Uterus (tissue), 4 donors: Measurements from ENCODE around the gene PGC. TPM values are rescaled to one million over a fixed set of nuclear protein-coding genes. Genes with fewer than 3 reads are reported as not detected.

ENCODE experiments used
- DNase-seq, 2 donors: peaks; one replicate each; pipeline ENCODE4 v3.0.0-alpha.2; 2019 to 2020
- H3K27ac ChIP-seq, 2 donors: fragments of 200-600 bp; sonication (generic); 1 replicate in 1 of 2; 2 replicates in 1 of 2; pipeline ENCODE4 v1.5.1; 2016 to 2018
- H3K27me3 ChIP-seq, 2 donors: fragments of 200-600 bp; sonication (generic); one replicate each; pipeline ENCODE4 v1.5.1; 2018 to 2019; ENCODE audit warnings: control low read depth in 1 of 2
- H3K36me3 ChIP-seq, 2 donors: fragments of 200-600 bp; sonication (generic); one replicate each; pipeline ENCODE4 v1.5.1; 2019; ENCODE audit warnings: control low read depth in 1 of 2
- H3K4me1 ChIP-seq, 2 donors: fragments of 200-600 bp; sonication (generic); one replicate each; pipeline ENCODE4 v1.5.1; 2018 to 2019; ENCODE audit warnings: control low read depth in 1 of 2
- H3K4me3 ChIP-seq, 2 donors: fragments of 200-600 bp; sonication (generic); 1 replicate in 1 of 2; 2 replicates in 1 of 2; pipeline ENCODE4 v1.5.1; 2018 to 2019; ENCODE audit warnings: mild to moderate bottlenecking in 1 of 2
- H3K9me3 ChIP-seq, 2 donors: fragments of 200-600 bp; sonication (generic); one replicate each; pipeline ENCODE4 v1.5.1; 2019; ENCODE audit warnings: control low read depth in 1 of 2
- CTCF ChIP-seq, 4 experiments: fragments of 200-600 bp in 2 of 4; fragments of 450-650 bp in 2 of 4; sonication (generic) in 2 of 4; IDR thresholded peaks; one replicate each; pipeline ENCODE4 v1.5.1; 2016 to 2019; ENCODE audit warnings: antibody characterized with exemption in 4 of 4, mild to moderate bottlenecking in 2 of 4, moderate library complexity in 1 of 4
- POLR2A ChIP-seq, 2 donors: fragments of 450-650 bp; IDR thresholded peaks; one replicate each; pipeline ENCODE4 v1.6.1; 2016; ENCODE audit warnings: antibody characterized with exemption in 2 of 2, mild to moderate bottlenecking in 1 of 2, moderate library complexity in 1 of 2
- intact Hi-C: fragments of 100-400 bp; cut with DNase I; formaldehyde crosslinking; loops from one replicate; pipeline ENCODE4 v1.15.1; 2023; ENCODE audit warnings: low total_unique reads
- total RNA-seq, 4 donors: library from RNA; depleted of rRNA in 3 of 4; stranded (reverse); fragments of >200 nt in 3 of 4; gene quantifications; one replicate each; pipeline versions ENCODE4 v1.1.0 to v1.2.4, GENCODE V29; 2014 to 2023
- donor health status: DM: yes; HTN: yes; CAD: no.

PGC gene
- total RNA-seq, 4 donors from 2014 or later = 0.91 to 2.1 TPM; not detected in 2

DNA sequence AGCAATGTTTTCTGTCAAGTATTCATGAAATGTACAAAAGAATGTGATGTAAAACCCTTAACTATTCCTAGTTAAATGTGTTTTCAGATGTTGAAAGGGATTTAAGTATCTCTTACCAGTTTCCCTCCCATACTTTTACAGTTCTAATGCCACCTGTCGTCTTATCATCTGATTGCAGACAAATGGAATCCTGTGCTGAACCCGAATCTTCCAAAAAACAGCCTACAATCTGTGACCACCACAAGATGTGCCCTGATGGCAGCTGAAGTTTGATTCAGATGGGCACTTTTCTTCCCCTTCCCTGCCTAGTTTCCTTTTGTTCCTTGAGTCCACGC, 42.2 kb upstream of the PGC start:
- H3K36me3 ChIP-seq = no peaks in the 10 kb centered on the region
- H3K4me1 ChIP-seq = peaks cover 0 to 12% of the 10 kb centered on the region in 2 donors
- DNase-seq = no peak
- no peak overlapping the region for H3K27ac ChIP-seq
- intact Hi-C loops = loop anchor here (5.0 to 10.0 kb wide), 2 partner anchors 135 to 258 kb away; partner anchors contain the start of genes BYSL and MED20
- TF ChIP-seq POLR2A (IDR thresholded peaks at IDR 0.05) (no peak), CTCF (IDR thresholded peaks at IDR 0.05) (no peak)
- no peak overlapping the region for H3K4me3 ChIP-seq
- no peaks in the 10 kb centered on the region for H3K9me3 ChIP-seq
- no peaks in the 10 kb centered on the region for H3K27me3 ChIP-seq

- Histone ChIP-seq H3K27me3 (no peaks in the 10 kb centered on the region), H3K27ac (peak within 1 kb of the TSS; percentile 84 to 97), H3K36me3 (no peaks in the 10 kb centered on the region), H3K4me1 (peaks cover 0 to 12% of the 10 kb centered on the region in 2 donors), H3K9me3 (no peaks in the 10 kb centered on the region), H3K4me3 (peak within 1 kb of the TSS; percentile 82)
- intact Hi-C loops = loop anchor here (5.0 to 10.0 kb wide), 2 partner anchors 137 to 260 kb away; partner anchors contain the start of genes BYSL and MED20
- peak; percentile 94 to 97 for DNase-seq
- TF ChIP-seq POLR2A (IDR thresholded peaks at IDR 0.05) (peak; percentile 68 to 84), CTCF (IDR thresholded peaks at IDR 0.05) (peak; percentile 82 to 96 (median 90))
These were observed 40.2 kb upstream of the PGC start, which contains the start of gene TOMM6 for GRCh38 chr6:41787219-41787917. Gene TOMM6, plus strand, starts transcription at chr6:41787694. Its CDS starts 4 bp downstream, at chr6:41787698.

GRCh38 chr6:41786451-41787218, 39.4 kb upstream of the PGC start:
- H3K36me3 ChIP-seq = no peaks in the 10 kb centered on the region
- DNase-seq = peak; percentile 83 to 92
- intact Hi-C loops = loop anchor here (5.0 to 10.0 kb wide), 2 partner anchors 138 to 261 kb away; partner anchors contain the start of genes BYSL and MED20

DNA sequence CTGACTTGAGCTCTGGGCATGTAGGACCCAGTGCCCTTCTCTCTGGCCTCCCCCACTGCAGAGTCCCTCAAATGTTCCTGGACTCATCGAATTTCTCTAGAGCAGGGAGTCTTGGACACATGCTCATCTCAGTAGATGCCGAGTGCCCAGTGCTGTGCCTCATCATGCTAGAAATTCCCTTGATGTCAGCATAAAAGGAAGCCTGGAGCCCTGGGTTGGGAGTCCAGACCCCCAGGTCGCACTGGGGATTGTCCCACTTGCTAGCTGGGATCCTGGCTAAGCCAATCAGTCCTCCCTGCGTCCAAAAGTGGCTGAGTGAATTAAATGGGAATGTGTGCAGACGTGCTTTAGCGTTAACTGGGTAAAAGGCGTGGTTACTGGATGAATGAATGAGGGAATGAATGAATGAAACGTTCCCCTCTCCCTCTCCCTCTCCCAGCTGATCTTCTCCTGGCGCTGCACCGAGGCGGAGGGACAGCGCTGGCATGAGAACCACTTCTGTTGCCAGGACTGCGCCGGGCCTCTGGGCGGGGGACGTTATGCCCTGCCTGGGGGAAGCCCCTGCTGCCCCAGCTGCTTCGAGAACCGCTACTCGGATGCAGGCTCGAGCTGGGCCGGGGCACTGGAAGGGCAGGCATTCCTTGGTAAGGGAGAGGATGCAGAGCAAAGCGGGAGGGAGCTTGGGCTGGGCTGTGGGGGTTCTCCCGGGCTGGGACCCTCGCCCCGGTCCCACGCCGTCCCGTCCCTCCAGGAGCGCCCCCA, 38.7 kb upstream of the PGC start:
- Histone ChIP-seq H3K27ac (peak overlapping the region; percentile 84 to 97), H3K9me3 (no peaks in the 10 kb centered on the region), H3K36me3 (no peaks in the 10 kb centered on the region), H3K4me3 (peak overlapping the region; percentile 82), H3K4me1 (peaks cover 0 to 16% of the 10 kb centered on the region in 2 donors), H3K27me3 (no peaks in the 10 kb centered on the region)
- DNase-seq = no peak
- intact Hi-C loops = loop anchor here (5.0 to 10.0 kb wide), 2 partner anchors 139 to 261 kb away; partner anchors contain the start of genes BYSL and MED20
- TF ChIP-seq CTCF (IDR thresholded peaks at IDR 0.05) = no peak

More at GRCh38 chr6:41786451-41787218, 39.4 kb upstream of the PGC start:
- Histone ChIP-seq H3K27me3 (no peaks in the 10 kb centered on the region), H3K4me3 (peak overlapping the region; percentile 82), H3K4me1 (peaks cover 0 to 12% of the 10 kb centered on the region in 2 donors), H3K9me3 (no peaks in the 10 kb centered on the region), H3K27ac (peak overlapping the region; percentile 84 to 97)
- TF ChIP-seq CTCF (IDR thresholded peaks at IDR 0.05) (peak; percentile 52 to 95 (median 93)), POLR2A (IDR thresholded peaks at IDR 0.05) (peak in 1 of 2 donors; percentile 37)
